HG03354 (cell line): Measurements from ENCODE around the gene NTRK3.

Experiments
- ATAC-seq: cut with Tn5 transposase; IDR thresholded peaks from one replicate; pipeline ENCODE4 v1.9.1; 2021; ENCODE audit warnings: mild to moderate bottlenecking; ENCODE audit not compliant: unreplicated experiment, poor library complexity, severe bottlenecking

The NTRK3 gene

DNA sequence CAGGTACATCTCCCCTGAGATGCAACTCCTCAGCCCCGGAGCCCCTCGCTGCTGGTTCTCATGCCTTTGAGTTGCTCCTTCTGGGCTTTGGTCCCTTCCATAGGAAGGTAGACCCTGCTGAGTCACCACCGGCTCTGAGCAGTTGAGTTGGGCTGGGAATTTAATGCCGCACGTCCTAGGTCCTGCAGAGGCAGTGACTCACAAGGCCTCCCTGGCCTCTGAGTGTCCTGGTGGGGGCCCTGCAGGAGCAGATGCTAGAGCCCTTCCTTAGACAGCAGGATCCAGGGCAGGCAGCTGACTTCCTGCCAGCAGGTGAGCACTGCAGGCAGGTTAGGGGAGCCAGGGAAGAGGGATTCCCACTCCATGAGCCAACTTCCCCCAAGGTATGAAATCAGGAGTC is 5.5 kb upstream of the NTRK3 start:
- ATAC-seq: no peak

DNA sequence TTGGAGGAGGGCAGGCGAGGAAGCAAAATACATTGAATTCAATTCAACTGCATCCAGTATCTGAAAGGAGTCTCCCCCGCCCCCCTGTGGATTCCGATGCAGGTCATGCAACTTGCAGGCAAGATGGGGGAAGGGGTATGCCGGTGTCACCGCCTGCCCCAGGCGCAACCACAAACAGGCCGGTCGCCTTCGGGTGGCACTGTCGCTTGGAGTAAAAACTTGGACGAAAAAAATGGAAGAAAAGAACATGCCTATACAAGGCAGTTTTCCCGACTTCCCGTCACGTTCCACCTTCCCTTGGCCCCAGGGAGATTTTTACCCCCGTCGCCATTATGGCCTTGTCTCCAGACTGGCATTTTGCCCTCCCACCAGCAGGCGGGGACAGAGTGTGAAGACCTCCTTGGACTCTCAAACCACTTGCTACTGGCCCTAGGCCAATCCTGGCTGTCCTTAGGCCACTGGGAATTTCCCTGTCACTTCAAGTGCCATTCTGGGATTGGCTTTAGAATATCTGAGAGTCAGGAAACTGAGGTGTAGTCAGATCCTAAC is 1.6 kb upstream of the NTRK3 start:
- no peak for ATAC-seq

DNA sequence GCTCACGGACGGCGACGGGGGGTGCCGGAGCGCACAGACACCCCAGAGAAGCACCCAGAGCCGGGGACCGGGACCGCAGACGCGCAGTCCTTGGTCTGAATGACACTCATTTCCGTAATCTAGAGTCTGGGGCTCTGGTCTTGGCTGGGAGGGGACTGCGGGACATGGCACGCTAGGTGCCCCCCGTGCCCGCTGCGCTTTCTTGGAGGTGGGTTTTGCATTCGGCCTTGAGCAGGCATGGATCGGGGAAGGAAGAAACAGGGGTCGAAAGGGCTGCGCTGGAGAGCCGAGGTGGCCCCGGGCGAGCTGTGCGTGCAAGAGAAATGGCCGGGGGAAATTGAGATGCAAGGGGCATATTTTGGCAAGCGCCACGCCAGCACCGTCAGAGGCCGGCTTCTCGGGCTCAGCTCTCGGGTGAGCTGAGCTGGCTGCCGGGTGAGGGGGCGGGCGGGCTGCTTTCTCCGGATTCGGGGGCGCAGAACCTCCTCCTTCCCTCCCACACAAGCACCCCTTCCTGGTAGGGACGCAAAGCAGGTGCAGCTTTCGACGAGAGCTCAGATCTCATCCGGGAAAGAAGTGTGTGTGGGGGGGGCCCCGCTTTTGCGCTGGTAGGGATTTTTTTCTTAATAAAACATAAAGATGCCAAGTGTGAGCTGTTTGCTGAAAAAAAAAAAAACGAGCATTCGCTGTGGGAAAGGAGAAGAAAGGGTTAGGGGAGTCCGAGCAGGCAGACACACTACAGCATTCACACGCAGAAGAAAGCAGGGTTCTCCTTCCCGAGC is 963 bp upstream of the NTRK3 start:
- ATAC-seq: no peak

DNA sequence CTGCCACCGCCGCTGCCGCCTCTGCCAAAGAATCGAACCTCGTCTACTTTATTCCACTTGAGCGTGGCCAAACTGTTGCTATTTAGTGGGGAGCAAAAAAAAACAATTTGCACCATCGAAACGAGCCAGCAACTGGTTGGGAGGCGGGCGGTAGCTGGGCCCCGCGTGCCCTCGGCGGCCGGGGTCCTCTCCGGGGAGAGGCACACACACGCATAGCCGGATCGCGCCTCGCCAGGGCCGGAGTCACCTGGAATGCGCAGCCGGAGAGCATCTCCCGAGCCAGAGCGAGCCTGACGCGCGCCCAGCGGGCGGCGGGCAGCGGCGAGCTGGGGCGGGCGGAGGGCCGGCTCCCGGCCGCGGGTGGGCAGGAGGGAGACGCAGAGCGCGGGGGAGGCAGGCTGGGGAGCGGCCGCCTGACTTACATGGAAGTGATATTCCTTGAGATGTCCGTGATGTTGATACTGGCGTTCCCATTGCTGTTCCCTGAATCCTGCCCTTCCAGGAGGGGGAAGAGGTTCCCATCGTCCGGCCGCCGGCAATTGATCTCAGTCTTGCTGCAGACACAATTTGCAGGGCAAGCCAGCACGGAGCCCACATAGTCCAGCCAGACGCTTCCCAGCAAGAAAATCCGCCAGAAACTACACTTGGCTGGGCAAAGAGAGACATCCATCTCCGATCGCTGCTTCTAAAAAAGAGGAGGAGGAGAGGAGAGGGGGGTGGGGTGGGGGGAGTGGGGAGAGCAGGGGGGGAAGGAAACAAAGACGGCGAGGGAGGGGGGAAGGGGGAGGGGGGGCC is 858 bp downstream of the NTRK3 start:
- no peak for ATAC-seq

DNA sequence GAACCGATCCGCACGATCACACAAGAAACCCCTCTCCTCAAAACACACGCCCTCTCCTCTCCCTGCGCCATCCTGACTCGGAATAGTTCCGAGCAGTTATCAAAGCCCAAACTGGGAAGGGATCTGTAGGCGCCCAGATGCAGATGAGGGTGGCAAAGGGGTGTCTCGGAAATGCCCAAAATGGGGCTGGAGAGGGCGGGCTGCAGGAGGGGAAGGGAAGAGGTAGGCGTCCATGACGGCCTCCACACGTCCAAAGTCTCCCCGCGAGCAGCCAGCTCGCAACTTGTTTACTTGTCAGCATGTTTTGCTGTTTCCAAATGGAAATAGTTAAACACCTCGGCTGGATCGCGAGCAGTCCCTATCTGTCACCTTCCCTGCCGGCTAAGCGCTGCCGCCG is 1.5 kb downstream of the NTRK3 start:
- no peak for ATAC-seq

DNA sequence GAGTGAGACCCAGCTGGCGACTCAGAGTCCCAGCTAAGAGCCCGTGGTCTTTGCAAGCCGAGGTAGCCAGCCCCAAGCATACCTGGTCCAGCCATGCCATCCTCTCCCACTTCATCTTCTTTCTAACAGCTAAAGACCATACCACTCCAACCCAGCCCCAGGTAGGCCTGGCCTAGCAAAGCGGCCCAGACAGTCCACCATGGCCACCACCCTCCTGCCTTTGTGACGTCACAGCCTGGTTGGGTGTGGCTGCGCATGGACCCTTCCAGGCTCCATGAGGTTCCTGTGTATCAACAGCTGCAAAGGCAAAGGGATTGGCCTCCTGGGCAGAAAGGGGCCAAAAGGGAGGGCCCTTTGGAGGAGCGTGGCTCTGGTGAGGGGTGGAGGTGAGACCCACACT is 4.1 kb downstream of the NTRK3 start:
- ATAC-seq: no peak

DNA sequence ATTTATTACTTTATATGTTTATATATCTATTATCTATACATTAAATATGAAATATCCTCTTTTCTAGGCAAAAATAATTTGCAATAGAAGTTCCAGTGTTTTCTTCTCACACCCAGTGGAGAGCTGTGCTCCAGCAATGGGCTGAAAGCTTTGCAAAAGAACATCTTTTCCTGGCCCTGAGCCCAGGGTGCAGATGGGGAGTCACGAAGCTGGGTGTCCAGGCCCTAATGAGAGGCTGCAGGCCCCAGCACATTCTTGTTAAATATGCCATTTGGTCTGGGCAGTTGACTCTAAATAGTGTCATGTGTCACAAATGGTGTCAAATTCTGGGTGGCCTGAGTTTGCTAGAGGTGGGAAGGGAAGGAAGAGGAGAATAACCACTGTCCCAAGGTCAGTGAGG is 5.7 kb downstream of the NTRK3 start:
- no peak for ATAC-seq

DNA sequence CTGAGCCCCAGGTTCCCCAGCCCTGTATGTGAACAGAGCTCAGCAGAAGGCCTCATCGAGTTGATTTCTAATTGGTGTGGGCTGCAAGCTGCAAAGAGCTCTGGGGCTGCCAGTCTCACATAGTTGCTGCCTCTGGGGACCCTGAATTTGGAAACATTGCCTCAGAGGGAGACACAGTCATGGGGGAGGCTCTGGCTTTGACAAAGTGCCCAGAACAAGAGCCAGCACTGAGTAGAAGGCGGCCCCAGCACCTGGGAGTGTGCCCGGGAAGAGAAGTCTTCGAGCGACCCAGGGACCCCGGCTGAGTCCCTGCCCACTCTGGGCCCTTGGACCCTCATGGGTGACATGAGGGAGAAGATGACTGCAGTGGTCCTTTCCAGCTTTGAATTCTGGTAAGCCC is 7.3 kb downstream of the NTRK3 start:
- ATAC-seq: no peak

DNA sequence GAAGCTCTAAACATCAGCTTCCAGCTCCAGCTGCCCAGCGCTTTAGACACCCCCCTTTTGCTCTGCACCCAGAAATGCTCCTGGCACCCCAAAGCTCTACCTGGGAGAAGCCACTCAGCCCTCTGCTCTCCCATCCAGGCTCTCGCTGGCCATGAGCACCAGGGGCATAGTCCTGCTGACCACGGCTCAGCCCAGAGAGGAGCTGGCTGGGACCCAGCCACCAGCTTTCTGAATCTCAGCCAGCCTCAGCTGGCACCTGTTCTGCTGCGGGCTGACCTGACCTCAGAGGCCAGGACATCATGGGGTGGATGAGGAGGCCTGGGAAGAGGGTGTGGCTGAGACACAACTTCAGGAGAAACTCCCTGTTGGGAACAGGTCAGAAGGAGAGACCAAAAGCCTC is 8.6 kb downstream of the NTRK3 start:
- ATAC-seq: no peak

DNA sequence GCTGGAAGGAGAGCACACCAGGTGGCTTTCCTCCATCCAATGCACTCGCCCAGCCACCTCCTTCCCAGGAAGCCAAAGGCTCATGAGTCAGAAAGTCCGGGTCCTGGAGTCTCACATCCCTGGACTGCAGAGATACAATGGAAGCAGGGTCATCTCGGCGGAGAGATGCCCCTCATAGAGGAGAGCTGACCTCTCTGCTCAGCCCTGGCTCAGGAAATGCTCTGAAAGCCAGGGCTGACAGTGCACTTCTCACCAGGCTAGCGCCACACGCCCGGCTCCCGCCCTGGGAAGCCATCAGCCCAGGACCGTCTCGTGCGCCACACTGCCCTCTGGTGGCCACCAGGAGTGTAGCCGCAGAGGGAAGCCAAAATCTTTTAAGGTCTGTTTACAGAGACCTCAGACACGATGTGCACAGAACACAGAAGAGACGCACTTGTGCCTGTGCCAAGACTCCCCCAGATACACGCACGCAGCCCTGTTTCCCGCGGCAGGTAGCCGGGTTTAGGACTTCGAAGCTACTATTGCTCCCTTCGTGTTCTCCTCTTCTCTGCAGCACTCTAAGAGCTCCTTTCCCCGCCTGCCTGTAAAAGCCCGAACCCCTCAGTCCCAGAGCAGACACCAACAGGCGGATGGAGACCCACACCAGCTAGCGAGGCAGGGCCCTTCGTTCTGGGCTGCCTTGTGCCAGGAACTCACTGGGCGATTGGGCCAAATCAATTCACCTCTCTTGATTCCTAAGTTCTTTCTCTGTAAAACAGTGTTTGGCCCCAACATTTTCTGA is 9.7 kb downstream of the NTRK3 start:
- peak; percentile 87 for ATAC-seq

DNA sequence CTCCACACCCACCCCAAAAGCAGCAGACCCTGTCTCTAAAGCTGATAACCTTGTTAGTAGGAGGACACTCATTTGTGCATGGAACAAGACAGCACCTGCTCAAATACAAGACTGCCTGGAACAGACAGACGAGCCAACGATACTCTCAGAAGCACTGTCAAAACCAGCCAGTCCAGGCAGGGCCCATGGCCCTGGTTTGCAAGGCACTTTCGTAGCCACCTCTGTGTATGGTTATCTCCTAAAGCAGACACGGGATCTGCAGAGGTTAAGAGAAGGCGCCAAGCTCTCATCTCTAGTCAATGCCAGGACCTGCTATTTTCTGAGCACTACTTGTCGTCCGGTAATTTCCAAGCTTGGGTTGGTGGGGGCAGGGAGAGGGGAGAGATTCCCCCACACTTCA is 10.5 kb downstream of the NTRK3 start:
- ATAC-seq: no peak

DNA sequence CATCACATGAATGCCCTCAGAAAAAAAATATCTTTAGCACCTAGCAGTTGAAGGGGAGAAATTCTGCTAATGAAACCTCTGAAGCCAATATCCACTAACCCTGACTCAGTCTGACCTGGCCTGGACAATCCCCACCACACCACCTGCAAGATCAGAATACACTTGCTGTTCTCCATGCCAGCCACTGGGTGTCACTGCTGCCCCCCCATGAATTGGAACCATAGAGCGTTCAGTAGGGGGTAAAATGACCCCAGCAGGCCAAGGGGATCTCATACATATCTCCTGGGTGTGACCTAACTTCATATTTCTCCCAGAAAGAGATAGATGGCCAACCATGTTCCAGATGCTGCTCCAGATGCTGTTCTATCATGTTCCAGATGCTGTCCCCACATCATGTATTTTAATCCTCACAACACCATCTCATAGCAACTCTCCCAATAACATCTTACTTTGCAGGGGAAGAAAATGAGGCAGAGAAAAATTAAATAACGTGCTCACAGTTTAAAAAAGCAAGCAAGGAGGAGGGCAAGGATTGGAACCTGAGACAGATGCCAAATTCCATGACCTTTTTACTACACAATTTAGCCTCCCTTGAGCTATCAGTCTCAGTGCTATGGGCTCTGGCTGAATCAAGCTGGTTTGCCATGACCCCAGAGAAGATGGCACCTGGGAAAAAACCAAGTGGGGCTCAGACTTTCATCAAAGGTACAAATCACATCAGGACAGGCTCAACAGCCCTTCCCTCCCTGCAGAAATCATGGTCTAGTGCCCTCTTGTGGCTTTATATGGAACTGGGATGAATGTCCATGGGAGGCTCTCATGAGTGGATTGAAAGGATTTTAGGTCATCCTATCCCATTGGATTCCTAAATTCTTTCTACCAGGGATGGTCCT is 12.4 kb downstream of the NTRK3 start:
- peak; percentile 65 for ATAC-seq

DNA sequence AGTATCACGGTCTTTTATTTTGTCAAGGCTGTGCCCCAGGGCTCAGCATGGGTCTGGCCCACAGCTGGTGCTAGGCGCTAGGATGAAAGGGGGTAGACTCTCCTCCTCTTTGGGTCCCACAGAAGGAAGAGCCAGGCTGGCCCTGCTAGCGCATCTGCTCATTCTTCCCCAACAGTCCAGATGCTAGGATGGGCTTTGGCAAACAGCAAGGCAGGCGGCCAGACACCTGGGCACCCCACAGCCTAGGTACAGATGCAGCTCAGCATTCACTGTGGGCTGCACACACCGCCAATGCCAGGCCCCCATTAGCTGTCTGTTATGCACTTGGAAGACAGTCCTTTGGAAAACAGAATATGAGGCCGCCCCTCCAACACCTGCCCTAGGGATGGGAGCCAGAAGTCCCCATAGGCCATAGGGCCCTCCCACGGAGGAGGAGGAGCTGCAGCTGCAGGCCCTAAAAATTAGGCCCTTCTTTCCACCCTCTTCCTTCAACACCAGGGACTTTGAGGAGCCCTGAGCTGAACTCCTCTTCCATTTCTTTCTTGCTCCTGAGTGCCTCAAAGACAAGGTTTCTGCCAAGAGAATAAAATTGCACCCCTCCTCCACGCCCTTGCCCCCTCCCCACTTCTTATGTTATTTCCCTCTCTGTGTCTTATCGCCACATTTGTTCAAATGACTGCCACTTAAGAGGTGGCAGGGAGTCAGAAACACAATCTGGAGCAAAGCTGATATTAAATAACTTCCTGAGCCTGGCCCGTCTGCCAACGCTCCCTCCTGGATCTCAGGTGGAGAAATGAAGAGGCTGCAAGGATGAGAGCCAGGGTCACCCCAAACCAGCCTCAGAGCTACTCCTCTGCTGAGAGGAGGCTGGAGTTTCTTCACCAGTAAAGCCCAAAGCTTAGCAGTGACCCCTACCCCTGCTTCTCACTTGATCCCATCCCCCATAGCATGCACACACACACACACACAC is 13.7 kb downstream of the NTRK3 start:
- ATAC-seq: no peak

DNA sequence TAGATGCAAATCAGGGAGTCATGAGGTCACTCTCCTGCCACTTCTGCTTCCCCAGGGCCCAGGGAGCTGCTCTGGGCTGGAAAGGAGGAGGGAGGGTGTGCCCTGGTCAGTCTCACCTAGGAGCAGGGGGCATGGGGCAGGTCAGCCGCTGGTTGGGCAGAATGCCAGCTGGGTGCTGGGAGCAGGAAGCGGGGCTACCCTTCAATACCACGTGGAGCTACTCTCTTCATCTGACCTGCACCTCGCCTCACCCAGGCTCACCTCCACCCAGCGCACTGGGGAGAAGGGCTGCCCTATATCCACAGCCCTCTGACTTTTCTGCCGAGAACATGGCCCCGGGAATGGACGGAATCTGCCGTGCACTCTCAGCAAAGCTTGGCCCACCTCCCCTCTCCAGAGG is 15.1 kb downstream of the NTRK3 start:
- no peak for ATAC-seq

DNA sequence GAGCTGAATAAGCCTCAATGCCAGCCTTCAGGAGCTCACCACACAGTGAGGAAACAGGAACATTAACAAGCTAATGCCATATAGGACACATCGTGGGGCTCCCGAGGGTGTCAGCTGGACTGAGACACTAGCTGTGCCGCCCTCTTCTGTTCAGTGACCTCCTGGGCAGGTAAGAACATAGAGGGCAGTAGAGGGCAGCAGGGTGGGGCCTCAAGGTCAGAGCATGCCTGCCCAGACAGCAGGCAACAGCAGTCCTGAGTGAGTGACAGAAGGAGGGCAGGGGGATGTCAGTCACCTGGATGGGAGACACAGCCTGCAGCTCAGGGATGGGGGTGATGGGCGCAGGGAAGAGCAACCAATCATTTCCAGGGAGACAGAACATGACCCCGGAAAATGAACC is 15.5 kb downstream of the NTRK3 start:
- ATAC-seq: no peak

DNA sequence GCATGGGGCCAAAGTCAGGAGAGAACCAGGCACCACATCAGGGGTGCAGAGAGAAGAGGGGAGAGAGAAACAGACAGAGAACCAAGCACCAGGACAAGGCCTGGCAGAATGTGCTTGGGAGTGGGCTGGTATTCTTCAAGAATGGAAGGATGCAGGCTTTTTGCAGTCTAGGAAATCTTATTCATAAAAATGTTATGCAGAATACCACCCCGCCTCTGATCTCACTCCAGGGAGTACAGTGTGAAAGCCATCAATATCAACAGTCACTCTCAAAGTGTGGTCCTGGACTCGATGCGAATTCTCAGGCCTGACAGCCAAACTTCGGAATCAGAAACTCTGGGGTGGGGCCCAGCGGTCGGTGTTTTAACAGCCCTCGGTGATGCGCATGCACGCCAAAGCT is 16.9 kb downstream of the NTRK3 start:
- ATAC-seq: no peak

DNA sequence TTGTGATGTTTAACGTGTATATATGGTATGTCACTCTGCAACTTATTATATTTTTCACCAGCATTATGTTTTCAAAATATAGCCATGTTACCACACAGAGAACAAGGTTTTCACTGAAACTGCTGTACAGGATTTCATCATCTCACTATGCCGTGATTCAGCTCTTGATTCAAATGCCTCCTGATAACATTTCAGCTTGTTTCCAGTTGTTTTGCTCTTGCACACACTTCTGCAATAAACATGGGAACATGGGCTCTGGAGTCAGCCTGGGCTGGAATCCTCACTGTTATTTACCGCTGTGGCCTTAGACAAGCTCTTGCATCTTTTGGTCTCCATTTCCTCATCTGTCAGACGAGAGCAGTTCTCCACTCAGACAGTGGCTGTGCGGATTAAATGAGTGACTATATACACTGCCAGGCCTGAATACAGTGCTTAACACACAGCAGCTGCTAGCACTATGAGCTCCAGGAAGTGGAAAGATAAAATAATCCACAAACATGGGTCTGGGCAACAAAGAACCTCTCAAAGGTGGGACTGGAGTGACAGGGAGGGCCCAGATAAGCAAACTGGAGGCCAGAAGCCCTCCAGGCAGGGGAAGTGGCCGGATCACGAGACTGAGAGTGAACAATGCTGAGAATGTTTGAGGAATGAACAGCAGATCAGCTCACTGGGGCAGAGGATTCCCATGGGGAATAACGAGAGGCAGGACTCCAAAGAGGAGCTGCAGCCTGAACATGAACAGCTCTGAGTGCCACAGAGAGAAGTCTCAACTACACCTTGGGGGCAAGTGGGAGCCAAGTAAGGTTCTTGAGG is 17.7 kb downstream of the NTRK3 start:
- no peak for ATAC-seq
